ENCODE measurements around the gene EIF4G2.

Gene EIF4G2

DNA sequence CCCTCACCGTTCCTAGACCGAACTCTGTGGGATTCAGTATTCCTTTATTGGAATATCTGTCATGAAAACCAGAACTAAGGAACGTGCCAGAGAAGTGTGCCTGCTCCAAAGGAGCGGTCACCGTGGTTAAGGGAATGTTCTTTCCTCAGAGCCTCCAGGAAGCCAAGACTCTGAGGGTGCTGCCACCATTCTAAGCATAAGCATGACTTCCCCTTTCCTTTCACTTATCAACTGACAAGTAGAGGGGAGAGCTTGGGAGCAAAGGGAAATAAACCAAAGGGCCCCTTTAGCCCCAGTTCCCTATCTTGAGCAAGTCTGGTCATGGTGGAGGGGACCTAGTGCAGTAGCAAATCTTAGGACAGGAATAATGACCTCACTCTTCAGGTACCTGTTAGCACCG lies 30.9 kb downstream of the EIF4G2 start:
- Mint-ChIP-seq H3K4me1 (no peaks in the 10 kb centered on the region), H3K27ac (no peak overlapping the region), H3K4me3 (no peak overlapping the region), H3K9me3 (no peaks in the 10 kb centered on the region), H3K27me3 (ENCODE audit: low read depth) (no peaks in the 10 kb centered on the region), H3K36me3 (ENCODE audit: low read depth) (peaks cover 54% of the 10 kb centered on the region)
- TF ChIP-seq CTCF (IDR thresholded peaks at IDR 0.05; ENCODE audit: unreplicated experiment in 3 of 3), result no peak

DNA sequence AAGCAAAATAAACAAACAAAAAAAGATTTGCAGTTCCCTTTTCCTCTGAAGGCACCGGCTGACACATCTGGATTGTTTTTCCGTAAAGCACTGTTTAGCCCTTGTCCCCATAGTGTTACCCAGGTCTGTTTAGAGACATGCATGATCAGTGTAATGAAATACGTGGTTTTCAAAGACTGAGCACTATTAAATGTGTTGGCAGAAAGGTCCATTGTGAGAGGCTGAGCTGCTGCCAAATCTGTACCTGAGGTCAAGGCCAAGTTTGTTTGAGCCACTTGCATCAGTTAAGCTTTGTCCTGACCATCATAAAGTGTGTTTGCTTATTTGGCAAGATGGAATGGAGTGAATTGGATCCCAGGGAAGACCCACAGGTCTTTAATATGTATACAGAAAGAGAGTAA lies 31.3 kb downstream of the EIF4G2 start:
- peaks cover 56% of the 10 kb centered on the region for H3K36me3 Mint-ChIP-seq (ENCODE audit: low read depth)

GRCh38 chr11:10774811-10775210 lies 33.9 kb downstream of the EIF4G2 start:
- no peak for TF ChIP-seq CTCF (IDR thresholded peaks at IDR 0.05; ENCODE audit: unreplicated experiment in 3 of 3)
- Mint-ChIP-seq H3K9me3 (no peaks in the 10 kb centered on the region), H3K27ac (no peak overlapping the region), H3K36me3 (ENCODE audit: low read depth) (peaks cover 80% of the 10 kb centered on the region), H3K4me1 (no peaks in the 10 kb centered on the region), H3K27me3 (ENCODE audit: low read depth) (no peaks in the 10 kb centered on the region), H3K4me3 (no peak overlapping the region)

More for the DNA sequence above, 31.3 kb downstream of the EIF4G2 start:
- Mint-ChIP-seq H3K4me3 (no peak overlapping the region), H3K4me1 (no peaks in the 10 kb centered on the region), H3K9me3 (no peaks in the 10 kb centered on the region), H3K27ac (no peak overlapping the region), H3K27me3 (ENCODE audit: low read depth) (no peaks in the 10 kb centered on the region)
- TF ChIP-seq CTCF (IDR thresholded peaks at IDR 0.05; ENCODE audit: unreplicated experiment in 3 of 3), result no peak

DNA sequence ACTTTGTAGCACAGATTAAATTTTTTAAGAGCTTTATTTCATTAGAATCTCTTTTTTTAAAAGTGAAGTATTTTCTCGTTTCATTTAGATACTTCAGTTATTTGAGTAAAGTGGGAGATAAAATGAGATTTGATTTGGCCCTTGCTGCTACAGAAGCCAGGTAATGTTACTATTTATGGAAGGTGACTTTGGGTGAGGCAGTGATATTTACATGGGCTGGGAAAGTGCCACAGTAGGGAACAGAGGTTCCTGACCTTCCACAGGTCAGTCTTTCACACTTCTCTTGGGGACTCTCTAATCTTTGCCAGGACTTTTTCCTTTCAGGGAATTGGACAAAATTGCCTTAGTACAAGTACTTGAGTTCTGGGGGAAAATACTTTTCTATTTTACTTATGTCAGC lies 37.3 kb downstream of the EIF4G2 start:
- H3K36me3 Mint-ChIP-seq (ENCODE audit: low read depth), result peaks cover 70% of the 10 kb centered on the region
- no peaks in the 10 kb centered on the region for H3K27me3 Mint-ChIP-seq (ENCODE audit: low read depth)
- no peak overlapping the region for H3K4me3 Mint-ChIP-seq
- H3K27ac Mint-ChIP-seq, result no peak overlapping the region
- H3K4me1 Mint-ChIP-seq, result no peaks in the 10 kb centered on the region
- TF ChIP-seq CTCF (IDR thresholded peaks at IDR 0.05; ENCODE audit: unreplicated experiment in 3 of 3), result no peak
- H3K9me3 Mint-ChIP-seq, result no peaks in the 10 kb centered on the region

GRCh38 chr11:10770626-10771254 lies 38.0 kb downstream of the EIF4G2 start:
- Mint-ChIP-seq H3K36me3 (ENCODE audit: low read depth) (peaks cover 71% of the 10 kb centered on the region), H3K27ac (no peak overlapping the region), H3K4me3 (no peak overlapping the region), H3K4me1 (no peaks in the 10 kb centered on the region), H3K27me3 (ENCODE audit: low read depth) (no peaks in the 10 kb centered on the region), H3K9me3 (no peaks in the 10 kb centered on the region)
- TF ChIP-seq CTCF (IDR thresholded peaks at IDR 0.05; ENCODE audit: unreplicated experiment in 3 of 3), result peak; percentile 63 to 71 (median 67)

DNA sequence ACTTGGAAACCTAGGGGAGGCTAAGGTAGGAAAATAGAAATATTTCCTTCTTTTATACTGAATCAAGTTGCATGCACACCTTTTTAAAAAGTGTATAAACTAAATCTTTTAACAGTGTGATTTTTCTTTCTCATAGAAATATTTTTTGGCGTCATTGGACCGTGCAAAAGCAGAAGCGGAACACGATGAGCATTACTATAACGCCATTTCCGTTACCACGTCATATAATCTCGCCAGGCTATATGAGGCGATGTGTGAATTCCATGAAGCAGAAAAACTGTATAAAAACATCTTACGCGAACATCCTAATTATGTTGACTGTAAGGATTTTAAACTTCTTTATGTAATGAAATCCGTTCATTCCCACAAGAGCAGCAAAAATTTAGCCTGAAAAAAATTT lies 44.3 kb downstream of the EIF4G2 start:
- Mint-ChIP-seq H3K27me3 (ENCODE audit: low read depth) (no peaks in the 10 kb centered on the region), H3K27ac (no peak overlapping the region), H3K36me3 (ENCODE audit: low read depth) (peaks cover 37% of the 10 kb centered on the region), H3K9me3 (no peaks in the 10 kb centered on the region), H3K4me1 (no peaks in the 10 kb centered on the region), H3K4me3 (no peak overlapping the region)
- no peak for TF ChIP-seq CTCF (IDR thresholded peaks at IDR 0.05; ENCODE audit: unreplicated experiment in 3 of 3)

All from nephron (organoid).